NB4 (cell line): ENCODE results near the gene EML4.

Experiments used
- DNase-seq: peaks from one replicate; pipeline ENCODE4 v3.0.0; 2010; ENCODE audit warnings: low read depth
- H3K4me3 ChIP-seq: one replicate; pipeline ENCODE4 v1.5.1; 2011; ENCODE audit warnings: mild to moderate bottlenecking, low read depth, low read length, moderate library complexity
- CTCF ChIP-seq: IDR thresholded peaks from one replicate; pipeline ENCODE4 v1.5.1; 2012; ENCODE audit warnings: low read depth, low read length
- MAX ChIP-seq: IDR thresholded peaks from 2 replicates; pipeline ENCODE4 v1.6.1; 2011; ENCODE audit warnings: low read depth, low read length
- MYC ChIP-seq: IDR thresholded peaks from 2 replicates; pipeline ENCODE4 v1.6.1; 2011; ENCODE audit warnings: low read depth, low read length
- POLR2A ChIP-seq: IDR thresholded peaks from 2 replicates; pipeline ENCODE4 v1.6.1; 2011; ENCODE audit warnings: mild to moderate bottlenecking; ENCODE audit not compliant: insufficient read length; ENCODE audit errors: extremely low read depth

The EML4 gene

GRCh38 chr2:42284019-42284418, 114.9 kb downstream of the EML4 start:
- TF ChIP-seq CTCF: no peak
- no peak for TF ChIP-seq MYC
- no peak for TF ChIP-seq POLR2A
- no peak for TF ChIP-seq MAX
- DNase-seq: no peak
- H3K4me3 ChIP-seq: no peak overlapping the region

- DNase-seq: no peak
- no peak for TF ChIP-seq POLR2A
- TF ChIP-seq MYC: no peak
- TF ChIP-seq MAX: no peak
- TF ChIP-seq CTCF: no peak
- no peak overlapping the region for H3K4me3 ChIP-seq
Observed at GRCh38 chr2:42286268-42286946, 117.3 kb downstream of the EML4 start.

- no peak overlapping the region for H3K4me3 ChIP-seq
- TF ChIP-seq MYC (no peak), CTCF (no peak), POLR2A (no peak), MAX (no peak)
- no peak for DNase-seq
Observed at GRCh38 chr2:42288811-42289210, 119.7 kb downstream of the EML4 start.

GRCh38 chr2:42289222-42289621, 120.1 kb downstream of the EML4 start:
- no peak for TF ChIP-seq MAX
- no peak for TF ChIP-seq POLR2A
- TF ChIP-seq CTCF: no peak
- no peak for TF ChIP-seq MYC
- H3K4me3 ChIP-seq: no peak overlapping the region
- no peak for DNase-seq

GRCh38 chr2:42290005-42290404, 120.9 kb downstream of the EML4 start:
- no peak for DNase-seq
- TF ChIP-seq POLR2A (no peak), MAX (no peak), CTCF (no peak), MYC (no peak)
- H3K4me3 ChIP-seq: no peak overlapping the region

GRCh38 chr2:42293019-42293418, 123.9 kb downstream of the EML4 start:
- H3K4me3 ChIP-seq: no peak overlapping the region
- no peak for TF ChIP-seq POLR2A
- TF ChIP-seq MAX: no peak
- TF ChIP-seq CTCF: no peak
- TF ChIP-seq MYC: no peak
- no peak for DNase-seq
